HG02943 (cell line): ENCODE measurements around the gene NUTM2B.
"Not testable (repeated sequence)": the region's sequence is repeated elsewhere in the genome, so short reads cannot be mapped to it uniquely, and the experiment has no call there.

Experiments
- ATAC-seq: cut with Tn5 transposase; IDR thresholded peaks from one replicate; pipeline ENCODE4 v1.9.1; 2021; ENCODE audit warnings: mild to moderate bottlenecking, low read depth, moderate library complexity; ENCODE audit not compliant: unreplicated experiment

The NUTM2B gene

GRCh38 chr10:79720000-79720399 lies 17.0 kb downstream of the NUTM2B start:
- ATAC-seq = not testable (repeated sequence)

DNA sequence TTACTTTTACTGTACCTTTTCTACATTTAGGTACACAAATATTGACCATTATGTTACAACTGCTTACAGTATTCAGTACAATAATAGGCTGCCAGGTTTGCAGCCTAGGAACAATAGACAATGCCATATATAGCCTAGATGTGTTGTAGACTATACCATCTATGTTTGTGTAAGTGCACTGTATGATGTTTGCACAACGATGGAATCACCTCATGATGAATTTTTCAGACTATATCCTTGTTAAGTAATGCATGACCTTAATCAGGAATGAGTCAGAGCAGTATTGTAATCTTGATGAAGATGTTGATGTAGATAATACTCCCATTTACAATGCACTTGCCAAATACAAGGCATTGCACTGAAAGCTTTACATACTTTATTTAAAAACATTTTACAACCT lies 23.6 kb downstream of the NUTM2B start:
- ATAC-seq = not testable (repeated sequence)

GRCh38 chr10:79744844-79745243 lies 41.8 kb downstream of the NUTM2B start:
- ATAC-seq = not testable (repeated sequence)

- ATAC-seq = not testable (repeated sequence)
These were observed 45.5 kb downstream of the NUTM2B start for GRCh38 chr10:79748510-79748909.

DNA sequence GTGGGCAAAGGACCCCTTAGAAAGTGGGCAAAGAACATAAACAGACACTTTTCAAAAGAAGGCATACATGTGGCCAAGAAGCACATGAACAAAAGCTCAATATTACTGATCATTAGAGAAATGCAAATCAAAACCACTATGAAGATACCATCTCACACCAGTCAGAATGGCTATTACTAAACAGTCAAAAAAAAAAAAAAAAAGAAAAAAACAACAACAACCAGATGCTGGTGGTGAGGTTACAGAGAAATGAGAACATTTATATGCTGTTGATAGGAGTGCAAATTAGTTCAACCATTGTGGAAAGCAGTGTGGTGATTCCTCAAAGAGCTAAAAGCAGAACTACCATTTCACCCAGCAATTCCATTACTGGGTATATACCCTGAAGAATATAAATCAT lies 50.6 kb downstream of the NUTM2B start:
- ATAC-seq = not testable (repeated sequence)

DNA sequence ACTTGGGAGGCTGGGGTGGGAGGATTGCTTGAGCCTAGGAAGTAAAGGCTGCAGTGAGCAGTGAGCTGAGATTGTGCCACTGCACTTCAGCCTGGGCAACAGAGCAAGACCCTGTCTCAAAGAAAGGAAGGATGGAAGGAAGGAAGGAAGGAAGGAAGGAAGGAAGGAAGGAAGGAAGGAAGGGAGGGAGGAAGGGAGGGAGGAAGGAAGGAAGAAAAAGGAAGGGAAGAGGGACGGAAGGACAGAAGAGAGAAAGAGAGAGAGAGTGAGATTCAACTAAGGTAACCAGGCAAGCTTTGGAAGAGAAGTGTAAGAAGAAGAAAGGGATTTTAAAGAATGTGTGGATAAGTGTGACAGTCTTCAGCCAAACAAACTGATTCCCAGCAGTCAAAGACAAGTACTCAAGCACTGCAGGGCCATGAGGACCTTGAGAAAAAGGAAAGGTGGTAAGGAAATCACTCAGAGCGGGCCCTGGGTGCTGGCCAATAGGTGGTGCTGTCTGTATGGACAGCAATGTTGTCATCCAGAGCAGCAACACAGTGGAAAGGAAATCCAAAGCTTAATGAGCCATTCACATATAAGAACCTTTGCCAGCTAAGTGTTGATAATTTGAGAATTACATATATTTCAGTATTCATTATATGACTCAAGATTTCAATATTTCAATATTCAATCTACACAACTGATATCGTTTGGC lies 55.4 kb downstream of the NUTM2B start:
- not testable (repeated sequence) for ATAC-seq
